NB4 (cell line): ENCODE results near the gene BMPER.

Experiments used
- CTCF ChIP-seq: IDR thresholded peaks from one replicate; pipeline ENCODE4 v1.5.1; 2012; ENCODE audit warnings: low read depth, low read length
- MAX ChIP-seq: IDR thresholded peaks from 2 replicates; pipeline ENCODE4 v1.6.1; 2011; ENCODE audit warnings: low read depth, low read length
- MYC ChIP-seq: IDR thresholded peaks from 2 replicates; pipeline ENCODE4 v1.6.1; 2011; ENCODE audit warnings: low read depth, low read length
- POLR2A ChIP-seq: IDR thresholded peaks from 2 replicates; pipeline ENCODE4 v1.6.1; 2011; ENCODE audit warnings: mild to moderate bottlenecking; ENCODE audit not compliant: insufficient read length; ENCODE audit errors: extremely low read depth

- no peak for TF ChIP-seq CTCF
- TF ChIP-seq POLR2A, result no peak
- TF ChIP-seq MAX, result no peak
- TF ChIP-seq MYC, result no peak
Measured at GRCh38 chr7:34061149-34061548, 155.8 kb downstream of the BMPER start.
